Breast epithelium (tissue), 3 donors: ENCODE results near the gene ATL1.

ENCODE experiments used
- POLR2A ChIP-seq: fragments of 450-650 bp; IDR thresholded peaks from one replicate; pipeline ENCODE4 v1.6.1; 2016; ENCODE audit warnings: antibody characterized with exemption, mild to moderate bottlenecking, moderate library complexity
- POLR2AphosphoS5 ChIP-seq, 3 donors: sonication (generic); formaldehyde crosslinking; IDR thresholded peaks; one replicate each; pipeline ENCODE4 v1.6.1; 2017; ENCODE audit warnings: antibody characterized with exemption in 3 of 3
- TF ChIP-seq, protein P1 (sequence below), 3 donors: fragments of 450-650 bp; IDR thresholded peaks; one replicate each; pipeline ENCODE4 v1.5.1; 2016 to 2017; ENCODE audit warnings: antibody characterized with exemption in 3 of 3, mild to moderate bottlenecking in 3 of 3, moderate library complexity in 3 of 3

GRCh38 chr14:50534997-50535396, 24.9 kb upstream of the ATL1 start:
- TF ChIP-seq, protein P1, sequence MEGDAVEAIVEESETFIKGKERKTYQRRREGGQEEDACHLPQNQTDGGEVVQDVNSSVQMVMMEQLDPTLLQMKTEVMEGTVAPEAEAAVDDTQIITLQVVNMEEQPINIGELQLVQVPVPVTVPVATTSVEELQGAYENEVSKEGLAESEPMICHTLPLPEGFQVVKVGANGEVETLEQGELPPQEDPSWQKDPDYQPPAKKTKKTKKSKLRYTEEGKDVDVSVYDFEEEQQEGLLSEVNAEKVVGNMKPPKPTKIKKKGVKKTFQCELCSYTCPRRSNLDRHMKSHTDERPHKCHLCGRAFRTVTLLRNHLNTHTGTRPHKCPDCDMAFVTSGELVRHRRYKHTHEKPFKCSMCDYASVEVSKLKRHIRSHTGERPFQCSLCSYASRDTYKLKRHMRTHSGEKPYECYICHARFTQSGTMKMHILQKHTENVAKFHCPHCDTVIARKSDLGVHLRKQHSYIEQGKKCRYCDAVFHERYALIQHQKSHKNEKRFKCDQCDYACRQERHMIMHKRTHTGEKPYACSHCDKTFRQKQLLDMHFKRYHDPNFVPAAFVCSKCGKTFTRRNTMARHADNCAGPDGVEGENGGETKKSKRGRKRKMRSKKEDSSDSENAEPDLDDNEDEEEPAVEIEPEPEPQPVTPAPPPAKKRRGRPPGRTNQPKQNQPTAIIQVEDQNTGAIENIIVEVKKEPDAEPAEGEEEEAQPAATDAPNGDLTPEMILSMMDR (IDR thresholded peaks at IDR 0.05): no peak
- no peak for TF ChIP-seq POLR2AphosphoS5 (IDR thresholded peaks at IDR 0.05)
- TF ChIP-seq POLR2A: no peak
